ENCODE data around the gene RILP.
A peak's percentile ranks its signal among the peaks of the same experiment; 100 is the strongest.

Gene RILP

GRCh38 chr17:1648173-1648962, 1.3 kb downstream of the RILP start:
- DNase-seq (ENCODE audit: low read depth in 2 of 2): no peak

- DNase-seq (ENCODE audit: low read depth in 2 of 2): no peak
These were observed 1.9 kb downstream of the RILP start for GRCh38 chr17:1647802-1648171.

- DNase-seq (ENCODE audit: low read depth in 2 of 2): no peak
These were observed 3.3 kb downstream of the RILP start for GRCh38 chr17:1646199-1646875.

- DNase-seq (ENCODE audit: low read depth in 2 of 2): no peak
These were observed 4.2 kb downstream of the RILP start, which contains the start of gene SCARF1 for GRCh38 chr17:1645207-1646171. TSS of gene SCARF1 (minus strand) at chr17:1645732. CDS start at chr17:1645697, 35 bp downstream.

GRCh38 chr17:1644493-1645206, 5.0 kb downstream of the RILP start:
- peak in 1 of 2 donors; percentile 43 for DNase-seq (ENCODE audit: low read depth in 2 of 2)

GRCh38 chr17:1643999-1644492, 5.6 kb downstream of the RILP start:
- DNase-seq (ENCODE audit: low read depth in 2 of 2): no peak

- peak; percentile 34 to 38 for DNase-seq (ENCODE audit: low read depth in 2 of 2)
These were observed 6.2 kb downstream of the RILP start for GRCh38 chr17:1643293-1643998.

GRCh38 chr17:1641065-1641403, 8.6 kb downstream of the RILP start:
- no peak for DNase-seq (ENCODE audit: low read depth in 2 of 2)

GRCh38 chr17:1640329-1641064, 9.2 kb downstream of the RILP start:
- no peak for DNase-seq (ENCODE audit: low read depth in 2 of 2)

GRCh38 chr17:1639549-1640180, 10.0 kb downstream of the RILP start:
- DNase-seq (ENCODE audit: low read depth in 2 of 2): no peak

GRCh38 chr17:1638624-1639300, 10.9 kb downstream of the RILP start:
- DNase-seq (ENCODE audit: low read depth in 2 of 2): no peak

GRCh38 chr17:1638171-1638590, 11.5 kb downstream of the RILP start:
- no peak for DNase-seq (ENCODE audit: low read depth in 2 of 2)

- no peak for DNase-seq (ENCODE audit: low read depth in 2 of 2)
These were observed 12.9 kb downstream of the RILP start for GRCh38 chr17:1636732-1637285.

- no peak for DNase-seq (ENCODE audit: low read depth in 2 of 2)
These were observed 13.8 kb downstream of the RILP start for GRCh38 chr17:1635675-1636465.

GRCh38 chr17:1634841-1635650, 14.6 kb downstream of the RILP start:
- DNase-seq (ENCODE audit: low read depth in 2 of 2): no peak

GRCh38 chr17:1630662-1631061, 19.0 kb downstream of the RILP start:
- no peak for DNase-seq (ENCODE audit: low read depth in 2 of 2)

All from stimulated activated CD4-positive, alpha-beta T cell treated with anti-CD3 and anti-CD28 coated beads, Interleukin-4, amount 100 ng/mL, for 48 hours (primary cell).